Lower leg skin (tissue), 4 donors: ENCODE results near the gene PLEKHH2. TPM values are rescaled to one million over a fixed set of nuclear protein-coding genes. Genes with fewer than 3 reads are reported as not detected.

ENCODE experiments used
- DNase-seq, 2 donors: peaks; one replicate each; pipeline ENCODE4 v3.0.0-alpha.2; 2019; ENCODE audit warnings: low spot score in 2 of 2
- H3K4me3 ChIP-seq: fragments of 200-600 bp; sonication (generic); 2 replicates; pipeline ENCODE4 v1.5.1; 2017; ENCODE audit warnings: mild to moderate bottlenecking, low read depth; ENCODE audit not compliant: poor library complexity, severe bottlenecking
- POLR2A ChIP-seq, 2 donors: fragments of 450-650 bp; IDR thresholded peaks; one replicate each; pipeline ENCODE4 v1.6.1; 2016 to 2017; ENCODE audit warnings: antibody characterized with exemption in 2 of 2, mild to moderate bottlenecking in 1 of 2, moderate library complexity in 1 of 2
- WGBS, 2 donors: methylation state at CpG; one replicate each; pipeline ENCODE4 v1.1.5; 2018; 5-methylcytosine and 5-hydroxymethylcytosine counted together
- intact Hi-C: fragments of 100-400 bp; cut with DNase I; formaldehyde crosslinking; loops from one replicate; pipeline ENCODE4 v1.15.0; 2023; ENCODE audit warnings: low total_unique reads
- total RNA-seq, 4 donors: library from RNA; depleted of rRNA; stranded (reverse); fragments of >200 nt; gene quantifications; one replicate each; pipeline ENCODE4 v1.1.0, GENCODE V29; 2016
- TF ChIP-seq, protein P1 (sequence below), 3 donors: fragments of 450-650 bp; IDR thresholded peaks; one replicate each; pipeline ENCODE4 v1.5.1; 2016; ENCODE audit warnings: antibody characterized with exemption in 3 of 3, mild to moderate bottlenecking in 3 of 3, moderate library complexity in 2 of 3

The PLEKHH2 gene
- total RNA-seq, 4 donors from 2014 or later: 10.4 to 17.6 (median 15.4) TPM

GRCh38 chr2:43738257-43738656 is 101.2 kb downstream of the PLEKHH2 start:
- intact Hi-C loops: no loop called here
- no peak overlapping the region for H3K4me3 ChIP-seq
- TF ChIP-seq, protein P1, sequence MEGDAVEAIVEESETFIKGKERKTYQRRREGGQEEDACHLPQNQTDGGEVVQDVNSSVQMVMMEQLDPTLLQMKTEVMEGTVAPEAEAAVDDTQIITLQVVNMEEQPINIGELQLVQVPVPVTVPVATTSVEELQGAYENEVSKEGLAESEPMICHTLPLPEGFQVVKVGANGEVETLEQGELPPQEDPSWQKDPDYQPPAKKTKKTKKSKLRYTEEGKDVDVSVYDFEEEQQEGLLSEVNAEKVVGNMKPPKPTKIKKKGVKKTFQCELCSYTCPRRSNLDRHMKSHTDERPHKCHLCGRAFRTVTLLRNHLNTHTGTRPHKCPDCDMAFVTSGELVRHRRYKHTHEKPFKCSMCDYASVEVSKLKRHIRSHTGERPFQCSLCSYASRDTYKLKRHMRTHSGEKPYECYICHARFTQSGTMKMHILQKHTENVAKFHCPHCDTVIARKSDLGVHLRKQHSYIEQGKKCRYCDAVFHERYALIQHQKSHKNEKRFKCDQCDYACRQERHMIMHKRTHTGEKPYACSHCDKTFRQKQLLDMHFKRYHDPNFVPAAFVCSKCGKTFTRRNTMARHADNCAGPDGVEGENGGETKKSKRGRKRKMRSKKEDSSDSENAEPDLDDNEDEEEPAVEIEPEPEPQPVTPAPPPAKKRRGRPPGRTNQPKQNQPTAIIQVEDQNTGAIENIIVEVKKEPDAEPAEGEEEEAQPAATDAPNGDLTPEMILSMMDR (IDR thresholded peaks at IDR 0.05): no peak
- no peak for TF ChIP-seq POLR2A (IDR thresholded peaks at IDR 0.05)
- no peak for DNase-seq
- WGBS, 2 donors: 90% methylated on average over 2 of the region's 2 CpGs

DNA sequence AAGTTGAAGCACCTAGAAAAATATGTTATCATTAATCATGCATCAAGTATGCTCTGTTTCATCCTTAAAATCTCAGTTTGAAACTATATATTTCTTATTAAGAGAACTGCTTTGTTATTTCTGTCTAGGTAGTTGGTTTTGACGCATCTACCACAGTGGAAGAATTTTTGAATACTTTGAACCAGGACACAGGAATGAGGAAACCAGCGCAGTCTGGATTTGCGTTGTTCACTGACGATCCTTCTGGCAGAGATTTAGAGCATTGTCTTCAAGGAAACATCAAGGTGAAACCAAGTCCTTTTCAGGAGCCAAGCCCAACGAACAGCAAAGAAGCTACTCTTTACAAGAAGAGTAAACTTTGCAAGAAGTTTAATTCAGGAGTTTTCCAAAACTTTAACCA is 106.6 kb downstream of the PLEKHH2 start:
- WGBS, 2 donors: 83 to 88% methylated on average over 5 of the region's 5 CpGs
- no peak for DNase-seq
- no peak for TF ChIP-seq POLR2A (IDR thresholded peaks at IDR 0.05)
- TF ChIP-seq, protein P1 (IDR thresholded peaks at IDR 0.05): no peak
- intact Hi-C loops: no loop called here
- H3K4me3 ChIP-seq: no peak overlapping the region

GRCh38 chr2:43745457-43745856 is 108.4 kb downstream of the PLEKHH2 start:
- intact Hi-C loops: no loop called here
- 72 to 74% methylated on average over 3 of the region's 3 CpGs for WGBS, 2 donors
- no peak overlapping the region for H3K4me3 ChIP-seq
- TF ChIP-seq POLR2A (IDR thresholded peaks at IDR 0.05): no peak
- TF ChIP-seq, protein P1 (IDR thresholded peaks at IDR 0.05): no peak
- DNase-seq: no peak

GRCh38 chr2:43748333-43748732 is 111.3 kb downstream of the PLEKHH2 start:
- WGBS, 2 donors: 61 to 76% methylated on average over 5 of the region's 5 CpGs
- intact Hi-C loops: no loop called here
- TF ChIP-seq POLR2A (IDR thresholded peaks at IDR 0.05): no peak
- TF ChIP-seq, protein P1 (IDR thresholded peaks at IDR 0.05): no peak

GRCh38 chr2:43749583-43749982 is 112.5 kb downstream of the PLEKHH2 start:
- intact Hi-C loops: no loop called here
- TF ChIP-seq, protein P1 (IDR thresholded peaks at IDR 0.05): no peak
- no peak for TF ChIP-seq POLR2A (IDR thresholded peaks at IDR 0.05)
- no peak for DNase-seq
- WGBS, 2 donors: 52 to 58% methylated on average over 3 of the region's 3 CpGs
- no peak overlapping the region for H3K4me3 ChIP-seq

More at GRCh38 chr2:43748333-43748732, 111.3 kb downstream of the PLEKHH2 start:
- DNase-seq: no peak
- no peak overlapping the region for H3K4me3 ChIP-seq

DNA sequence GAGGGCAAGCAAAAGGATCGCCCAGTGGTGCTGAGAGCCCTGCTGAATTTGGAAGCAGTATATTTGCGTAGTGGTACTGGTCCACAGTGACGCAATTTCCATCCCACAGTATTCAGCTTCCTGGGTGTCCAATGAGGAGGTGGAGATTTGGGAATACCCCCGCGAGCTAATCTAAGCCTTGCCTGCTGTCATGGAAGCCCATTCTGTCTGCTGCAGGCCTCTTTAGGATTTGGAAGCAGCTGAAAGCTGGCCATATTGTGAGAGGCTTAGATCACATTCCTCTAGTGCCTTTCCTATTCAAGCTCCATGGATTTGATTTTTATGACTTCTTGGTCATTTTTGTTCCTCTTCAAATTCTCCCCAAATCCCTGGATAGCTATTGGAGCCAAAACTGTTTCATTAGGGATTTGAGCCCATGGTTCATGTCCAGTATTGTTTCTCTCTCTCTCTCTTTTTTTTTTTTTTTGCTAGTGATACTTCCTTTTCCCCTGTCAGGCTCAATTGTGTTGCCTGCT is 114.5 kb downstream of the PLEKHH2 start:
- WGBS, 2 donors: 92 to 98% methylated on average over 5 of the region's 5 CpGs
- intact Hi-C loops: no loop called here
- TF ChIP-seq, protein P1 (IDR thresholded peaks at IDR 0.05): no peak
- no peak for TF ChIP-seq POLR2A (IDR thresholded peaks at IDR 0.05)
- no peak for DNase-seq
- no peak overlapping the region for H3K4me3 ChIP-seq
